VCaP (cell line): ENCODE measurements around the gene ZNF331.
A peak's percentile ranks its signal among the peaks of the same experiment; 100 is the strongest.

Experiments used
- H3K27ac ChIP-seq: fragments of 450-650 bp; 2 replicates; pipeline ENCODE4 v1.5.1; 2017
- CTCF ChIP-seq: fragments of 450-650 bp; conservative IDR thresholded peaks from 2 replicates; pipeline ENCODE4 v1.5.1; 2017; ENCODE audit warnings: mild to moderate bottlenecking, moderate library complexity

ZNF331 gene

GRCh38 chr19:53624771-53625545, 87.0 kb downstream of the ZNF331 start:
- peak overlapping the region; percentile 96; the same call in 1 of the 2 replicates for H3K27ac ChIP-seq
- TF ChIP-seq CTCF: no peak

- TF ChIP-seq CTCF: no peak
- no peak overlapping the region for H3K27ac ChIP-seq
Measured at GRCh38 chr19:53626486-53626885, 88.5 kb downstream of the ZNF331 start.

GRCh38 chr19:53626976-53627375, 89.0 kb downstream of the ZNF331 start:
- TF ChIP-seq CTCF: no peak
- no peak overlapping the region for H3K27ac ChIP-seq
